Kidney (tissue), 14 donors: Measurements from ENCODE around the gene TCERG1L. TPM values are rescaled to one million over a fixed set of nuclear protein-coding genes. Genes with fewer than 3 reads are reported as not detected.
A peak's percentile ranks its signal among the peaks of the same experiment; 100 is the strongest.

Experiments used
- DNase-seq, 5 donors: peaks; one replicate each; pipeline ENCODE4 v3.0.0-alpha.2; 2013 to 2020
- FAIRE-seq: peaks from 2 replicates; lab custom pipeline; 2012; peaks lifted over from hg19 to GRCh38; lab: Jason Lieb, UNC
- H3K27ac ChIP-seq, 2 donors: one replicate each; pipeline ENCODE4 v1.7.0; 2013; ENCODE audit warnings: low read depth in 2 of 2, low read length in 2 of 2, inconsistent platforms in 1 of 2
- H3K27me3 ChIP-seq: one replicate; pipeline ENCODE4 v1.7.1; 2013; ENCODE audit warnings: low read length, inconsistent platforms; ENCODE audit not compliant: control insufficient read depth, insufficient read depth
- H3K36me3 ChIP-seq, 3 donors: one replicate each; pipeline versions ENCODE4 v1.7.0 to v1.7.1; 2013; ENCODE audit warnings: low read length in 3 of 3, control low read depth in 1 of 3, inconsistent platforms in 1 of 3; ENCODE audit not compliant: insufficient read depth in 3 of 3, control insufficient read depth in 2 of 3
- H3K4me1 ChIP-seq, 3 donors: one replicate each; pipeline versions ENCODE4 v1.7.0 to v1.7.1; 2013; ENCODE audit warnings: low read length in 3 of 3, inconsistent platforms in 1 of 3, low read depth in 1 of 3; ENCODE audit not compliant: control insufficient read depth in 2 of 3, insufficient read depth in 2 of 3
- H3K4me3 ChIP-seq, 3 donors: one replicate each; pipeline versions ENCODE4 v1.7.0 to v1.8.1; 2013; ENCODE audit warnings: low read length in 3 of 3, control low read depth in 1 of 3, inconsistent platforms in 1 of 3
- H3K9ac ChIP-seq, 3 donors: one replicate each; pipeline versions ENCODE4 v1.7.0 to v1.7.1; 2013; ENCODE audit warnings: low read length in 3 of 3, control low read depth in 1 of 3, inconsistent platforms in 1 of 3
- H3K9me3 ChIP-seq, 3 donors: one replicate each; pipeline versions ENCODE4 v1.7.0 to v1.7.1; 2013; ENCODE audit warnings: low read length in 3 of 3, control low read depth in 1 of 3, inconsistent platforms in 1 of 3; ENCODE audit not compliant: control insufficient read depth in 2 of 3, insufficient read depth in 1 of 3
- CTCF ChIP-seq: IDR thresholded peaks from 3 replicates; pipeline ENCODE4 v1.5.1; 2012; ENCODE audit warnings: mild to moderate bottlenecking, moderate library complexity, borderline replicate concordance; ENCODE audit not compliant: insufficient read depth; ENCODE audit errors: extremely low read depth
- intact Hi-C: fragments of 100-400 bp; cut with DNase I; formaldehyde crosslinking; loops from one replicate; pipeline ENCODE4 v1.11.1; 2022
- polyA plus RNA-seq: library from polyadenylated mRNA; stranded (reverse); fragments of 350-450 nt; fragmentation: Illumina TruSeq; extraction: RNeasy Lipid Tissue Mini Kit (QIAGEN cat#74804); gene quantifications from one replicate; pipeline ENCODE4 v1.2.3, GENCODE V29; 2014; ENCODE audit warnings: low read depth, low replicate concordance; ENCODE audit not compliant: insufficient read depth
- total RNA-seq: library from RNA; stranded (reverse); fragmentation: NEBNext Ultra II Directional; extraction: Animal tissue kit (Norgen Biotek cat#: 25700); gene quantifications from one replicate; pipeline ENCODE4 v1.2.1, GENCODE V29; 2021
- donor health status: control.
- donor health status: control.
- donor health status: control.
- donor health status: control.
- donor health status: control.
- donor health status: DM: yes; HTN: yes; CAD: no.
- donor health status: Normal renal cell carcinoma (clear cell type).

TCERG1L gene
- total and polyA plus RNA-seq, 2 donors from 2014 or later, result not detected

GRCh38 chr10:131113165-131113564 lies 198.4 kb downstream of the TCERG1L start:
- Histone ChIP-seq H3K36me3 (no peaks in the 10 kb centered on the region), H3K9ac (no peak overlapping the region), H3K27me3 (no peaks in the 10 kb centered on the region), H3K4me1 (no peaks in the 10 kb centered on the region), H3K4me3 (no peak overlapping the region), H3K9me3 (peaks cover 0 to under 1% (median under 1%) of the 10 kb centered on the region in 3 donors), H3K27ac (no peak overlapping the region)
- peak in 1 of 5 donors; percentile 63 for DNase-seq
- no peak for TF ChIP-seq CTCF
- FAIRE-seq, result no peak
- intact Hi-C loops, result no loop called here

GRCh38 chr10:131112691-131113090 lies 198.8 kb downstream of the TCERG1L start:
- Histone ChIP-seq H3K36me3 (no peaks in the 10 kb centered on the region), H3K4me1 (no peaks in the 10 kb centered on the region), H3K27me3 (no peaks in the 10 kb centered on the region), H3K9me3 (peaks cover 0 to 5% (median 2%) of the 10 kb centered on the region in 3 donors), H3K27ac (no peak overlapping the region), H3K4me3 (no peak overlapping the region), H3K9ac (no peak overlapping the region)
- intact Hi-C loops, result no loop called here
- peak in 1 of 5 donors; percentile 46 for DNase-seq
- TF ChIP-seq CTCF, result no peak
- FAIRE-seq, result no peak

- no peak overlapping the region for H3K9ac ChIP-seq
- H3K4me1 ChIP-seq, result no peaks in the 10 kb centered on the region
- H3K4me3 ChIP-seq, result no peak overlapping the region
- TF ChIP-seq CTCF, result no peak
- FAIRE-seq (no peak), DNase-seq (peak in 2 of 5 donors; percentile 62 to 68)
- no peaks in the 10 kb centered on the region for H3K27me3 ChIP-seq
- intact Hi-C loops, result no loop called here
- H3K36me3 ChIP-seq, result no peaks in the 10 kb centered on the region
- peaks cover 0 to 7% (median 2%) of the 10 kb centered on the region in 3 donors for H3K9me3 ChIP-seq
- H3K27ac ChIP-seq, result no peak overlapping the region
Measured at GRCh38 chr10:131111471-131112080, 199.9 kb downstream of the TCERG1L start.
